Measurements from ENCODE around the gene BNC2.

- TF ChIP-seq POLR2A (IDR thresholded peaks at IDR 0.05) (no peak), CTCF (IDR thresholded peaks at IDR 0.05) (no peak)
Observed at GRCh38 chr9:16377311-16377710, 493.2 kb downstream of the BNC2 start.
